K562 (cell line): Measurements from ENCODE around the gene C2CD2. TPM values are rescaled to one million over a fixed set of nuclear protein-coding genes. Genes with fewer than 3 reads are reported as not detected.

Experiments used
- ESRRB ChIP-seq: fragments of 250-450 bp; sonication (Bioruptor Pico); IDR thresholded peaks from 2 replicates; pipeline ENCODE4 v1.5.0; 2020; ENCODE audit warnings: mild to moderate bottlenecking, moderate library complexity, borderline replicate concordance
- IFI16 ChIP-seq: fragments of 250-450 bp; sonication (Bioruptor Pico); IDR thresholded peaks from 2 replicates; pipeline ENCODE4 v2.1.2; 2022; ENCODE audit warnings: mild to moderate bottlenecking, inconsistent platforms
- KLF1 ChIP-seq: fragments of 450-650 bp; IDR thresholded peaks from 2 replicates; pipeline ENCODE4 v1.6.1; 2016; ENCODE audit warnings: missing genetic modification characterization, missing compliant biosample characterization
- MAFK ChIP-seq: IDR thresholded peaks from 2 replicates; pipeline ENCODE4 v1.6.1; 2011; ENCODE audit warnings: low read length, improper control_type of control experiment
- NFIX ChIP-seq: fragments of 250-450 bp; sonication (Bioruptor Pico); IDR thresholded peaks from 2 replicates; pipeline ENCODE4 v1.4.0; 2020; ENCODE audit warnings: low read depth, mild to moderate bottlenecking, moderate library complexity
- POLR2G ChIP-seq: fragments of 200-400 bp; formaldehyde crosslinking; IDR thresholded peaks from 2 replicates; pipeline ENCODE4 v1.6.1; 2017; ENCODE audit warnings: low read depth, mild to moderate bottlenecking, antibody characterized with exemption, low read length, moderate library complexity
- TAL1 ChIP-seq: fragments of 450-650 bp; IDR thresholded peaks from 2 replicates; pipeline ENCODE4 v1.6.1; 2016; ENCODE audit warnings: mild to moderate bottlenecking
- ZNF146 ChIP-seq: IDR thresholded peaks from one replicate; pipeline ENCODE4 v1.6.1; 2018; ENCODE audit warnings: missing compliant biosample characterization; ENCODE audit not compliant: unreplicated experiment
- polyA plus RNA-seq, 8 experiments: library from polyadenylated mRNA; depleted of rRNA in 4 of 8; stranded (reverse) in 5 of 8; unstranded in 3 of 8; fragments of >200 nt; fragmentation: Nextera tagmentation in 2 of 8; fragmentation: Illumina TruSeq in 1 of 8; extraction: Ambion mirVana in 2 of 8; extraction: Trizol in 1 of 8; gene quantifications; 2 replicates each; pipeline versions ENCODE4 v1.2.1 to v1.2.3, GENCODE V29; 2011 to 2014; ENCODE audit warnings: inconsistent platforms in 1 of 8, missing spikeins in 1 of 8
- total RNA-seq, 7 experiments: library from RNA; depleted of rRNA in 6 of 7; stranded (reverse); fragments of >200 nt in 6 of 7; fragmentation: Illumina TruSeq in 2 of 7; extraction: Trizol in 2 of 7; gene quantifications; 2 replicates each; pipeline versions ENCODE4 v1.2.1 to v1.2.3, GENCODE V29; 2011 to 2021; ENCODE audit warnings: low replicate concordance in 1 of 7
- TF ChIP-seq, protein P1 (sequence below): fragments of 200-800 bp; sonication (Bioruptor generic); IDR thresholded peaks from 2 replicates; pipeline ENCODE4 v1.6.1; 2017; ENCODE audit warnings: missing genetic modification characterization, missing compliant biosample characterization
- TF ChIP-seq, protein P2 (sequence below), 2 experiments: fragments of 450-650 bp; IDR thresholded peaks; 2 replicates each; pipeline ENCODE4 v1.6.1; 2016; ENCODE audit warnings: mild to moderate bottlenecking in 2 of 2, borderline replicate concordance in 1 of 2, low read depth in 1 of 2, moderate library complexity in 1 of 2
- TF ChIP-seq, protein P3 (sequence below): fragments of 450-650 bp; formaldehyde crosslinking; IDR thresholded peaks from 2 replicates; pipeline ENCODE4 v1.4.0; 2020; ENCODE audit warnings: mild to moderate bottlenecking, moderate library complexity
- TF ChIP-seq, protein P4 (sequence below): fragments of 150-350 bp; conservative IDR thresholded peaks from 2 replicates; pipeline ENCODE4 v1.6.1; 2014; ENCODE audit warnings: low read length

C2CD2 gene
- total and polyA plus RNA-seq, 9 of the 15 experiments (the other 6 are each of a cell fraction or from before 2014, with no cell fraction given), result 1.3 to 21.6 (median 12.1) TPM

DNA sequence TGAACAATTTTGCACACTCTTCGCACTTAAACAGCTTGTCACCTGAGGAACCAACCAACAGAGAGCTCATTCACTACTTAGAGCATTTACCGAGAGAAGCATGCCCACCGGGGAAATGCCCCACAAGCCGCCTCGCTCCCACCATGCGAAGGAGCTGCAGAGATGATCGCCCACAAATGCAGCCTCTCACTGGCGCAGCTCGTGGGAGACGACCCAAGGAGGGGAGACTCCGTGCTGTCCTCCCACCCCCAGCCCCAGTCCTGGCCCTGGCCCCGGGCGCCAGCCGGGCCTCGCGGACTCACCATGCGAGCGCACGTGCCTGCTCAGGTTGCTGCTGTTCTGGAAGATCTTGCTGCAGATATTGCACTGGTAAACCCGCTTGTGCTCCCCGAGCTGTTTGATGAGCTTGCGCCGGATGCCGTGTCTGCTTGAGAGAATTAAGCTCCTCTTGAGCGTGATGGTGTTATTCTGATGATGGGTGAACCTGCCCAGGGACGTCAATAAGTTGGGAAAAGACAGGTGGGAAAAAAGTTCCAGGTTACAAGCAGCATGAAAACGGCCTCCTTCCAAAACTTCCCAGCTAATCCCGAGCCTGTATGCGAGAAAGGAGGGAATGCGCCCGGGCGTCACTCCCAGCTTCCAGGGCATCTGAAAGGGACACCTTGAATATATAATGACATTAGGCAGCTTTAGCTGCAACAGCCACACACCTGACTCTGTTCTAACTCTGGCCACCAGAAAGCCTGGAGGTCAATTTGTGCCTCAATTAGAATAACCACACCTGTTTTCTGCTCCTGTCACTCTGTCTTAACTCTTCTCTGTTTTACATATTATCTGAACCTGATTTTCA lies 117.4 kb downstream of the C2CD2 start (continued):
- no peak for TF ChIP-seq IFI16 (CRISPR knock-in tag)
- no peak for TF ChIP-seq NFIX (CRISPR knock-in tag)
- TF ChIP-seq ESRRB (CRISPR knock-in tag), result no peak
- TF ChIP-seq, protein P1, sequence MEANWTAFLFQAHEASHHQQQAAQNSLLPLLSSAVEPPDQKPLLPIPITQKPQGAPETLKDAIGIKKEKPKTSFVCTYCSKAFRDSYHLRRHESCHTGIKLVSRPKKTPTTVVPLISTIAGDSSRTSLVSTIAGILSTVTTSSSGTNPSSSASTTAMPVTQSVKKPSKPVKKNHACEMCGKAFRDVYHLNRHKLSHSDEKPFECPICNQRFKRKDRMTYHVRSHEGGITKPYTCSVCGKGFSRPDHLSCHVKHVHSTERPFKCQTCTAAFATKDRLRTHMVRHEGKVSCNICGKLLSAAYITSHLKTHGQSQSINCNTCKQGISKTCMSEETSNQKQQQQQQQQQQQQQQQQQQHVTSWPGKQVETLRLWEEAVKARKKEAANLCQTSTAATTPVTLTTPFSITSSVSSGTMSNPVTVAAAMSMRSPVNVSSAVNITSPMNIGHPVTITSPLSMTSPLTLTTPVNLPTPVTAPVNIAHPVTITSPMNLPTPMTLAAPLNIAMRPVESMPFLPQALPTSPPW (CRISPR knock-in tag), result no peak
- TF ChIP-seq, protein P2, sequence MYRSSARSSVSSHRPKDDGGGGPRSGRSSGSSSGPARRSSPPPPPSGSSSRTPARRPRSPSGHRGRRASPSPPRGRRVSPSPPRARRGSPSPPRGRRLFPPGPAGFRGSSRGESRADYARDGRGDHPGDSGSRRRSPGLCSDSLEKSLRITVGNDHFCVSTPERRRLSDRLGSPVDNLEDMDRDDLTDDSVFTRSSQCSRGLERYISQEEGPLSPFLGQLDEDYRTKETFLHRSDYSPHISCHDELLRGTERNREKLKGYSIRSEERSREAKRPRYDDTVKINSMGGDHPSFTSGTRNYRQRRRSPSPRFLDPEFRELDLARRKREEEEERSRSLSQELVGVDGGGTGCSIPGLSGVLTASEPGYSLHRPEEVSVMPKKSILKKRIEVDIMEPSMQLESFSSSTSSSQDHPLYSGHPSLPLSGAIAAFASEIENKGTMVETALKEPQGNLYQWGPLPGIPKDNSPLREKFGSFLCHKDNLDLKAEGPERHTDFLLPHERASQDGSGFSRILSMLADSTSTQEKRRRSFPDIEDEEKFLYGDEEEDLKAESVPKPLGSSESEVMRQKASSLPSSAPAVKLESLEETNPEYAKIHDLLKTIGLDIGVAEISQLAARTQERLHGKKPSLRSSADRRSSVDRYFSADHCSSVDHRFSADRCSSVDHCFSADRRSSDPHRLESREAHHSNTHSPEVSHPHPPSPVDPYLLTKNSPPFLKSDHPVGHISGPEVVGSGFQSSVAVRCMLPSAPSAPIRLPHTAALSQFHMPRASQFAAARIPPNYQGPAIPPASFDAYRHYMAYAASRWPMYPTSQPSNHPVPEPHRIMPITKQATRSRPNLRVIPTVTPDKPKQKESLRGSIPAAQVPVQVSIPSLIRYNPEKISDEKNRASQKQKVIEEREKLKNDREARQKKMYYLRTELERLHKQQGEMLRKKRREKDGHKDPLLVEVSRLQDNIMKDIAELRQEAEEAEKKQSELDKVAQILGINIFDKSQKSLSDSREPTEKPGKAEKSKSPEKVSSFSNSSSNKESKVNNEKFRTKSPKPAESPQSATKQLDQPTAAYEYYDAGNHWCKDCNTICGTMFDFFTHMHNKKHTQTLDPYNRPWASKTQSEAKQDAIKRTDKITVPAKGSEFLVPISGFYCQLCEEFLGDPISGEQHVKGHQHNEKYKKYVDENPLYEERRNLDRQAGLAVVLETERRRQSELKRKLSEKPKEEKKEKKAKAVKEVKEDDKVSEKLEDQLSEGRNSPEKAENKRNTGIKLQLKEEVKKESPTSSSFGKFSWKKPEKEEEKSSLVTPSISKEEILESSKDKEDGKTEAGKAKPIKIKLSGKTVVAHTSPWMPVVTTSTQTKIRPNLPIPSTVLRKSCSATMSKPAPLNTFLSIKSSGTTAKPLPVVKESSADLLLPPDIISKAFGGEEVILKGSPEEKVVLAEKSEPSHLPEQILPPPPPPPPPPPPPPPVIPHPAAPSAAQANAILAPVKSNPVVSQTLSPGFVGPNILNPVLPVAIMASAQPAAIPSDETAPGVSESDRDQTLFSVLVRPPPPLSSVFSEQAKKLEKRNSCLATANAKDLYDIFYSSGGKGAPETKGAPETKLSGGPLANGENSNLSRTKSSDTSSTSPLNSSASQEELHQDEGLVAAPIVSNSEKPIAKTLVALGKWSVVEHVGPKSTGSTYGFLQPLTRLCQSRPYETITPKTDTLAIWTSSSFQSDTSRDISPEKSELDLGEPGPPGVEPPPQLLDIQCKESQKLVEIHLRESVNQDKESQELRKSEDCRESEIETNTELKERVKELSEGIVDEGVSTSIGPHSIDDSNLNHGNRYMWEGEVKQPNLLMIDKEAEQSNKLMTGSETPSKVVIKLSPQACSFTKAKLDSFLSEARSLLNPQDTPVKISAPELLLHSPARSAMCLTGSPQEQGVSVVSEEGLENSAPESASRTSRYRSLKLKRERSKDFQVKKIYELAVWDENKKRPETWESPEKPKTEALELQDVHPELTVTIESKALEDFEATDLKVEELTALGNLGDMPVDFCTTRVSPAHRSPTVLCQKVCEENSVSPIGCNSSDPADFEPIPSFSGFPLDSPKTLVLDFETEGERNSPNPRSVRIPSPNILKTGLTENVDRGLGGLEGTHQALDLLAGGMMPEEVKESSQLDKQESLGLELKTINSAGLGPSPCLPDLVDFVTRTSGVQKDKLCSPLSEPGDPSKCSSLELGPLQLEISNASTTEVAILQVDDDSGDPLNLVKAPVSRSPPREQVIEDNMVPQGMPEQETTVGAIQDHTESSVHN (IDR thresholded peaks at IDR 0.05; ENCODE audit: borderline replicate concordance in 1 of 2, low read depth in 1 of 2), result no peak
- TF ChIP-seq, protein P3, sequence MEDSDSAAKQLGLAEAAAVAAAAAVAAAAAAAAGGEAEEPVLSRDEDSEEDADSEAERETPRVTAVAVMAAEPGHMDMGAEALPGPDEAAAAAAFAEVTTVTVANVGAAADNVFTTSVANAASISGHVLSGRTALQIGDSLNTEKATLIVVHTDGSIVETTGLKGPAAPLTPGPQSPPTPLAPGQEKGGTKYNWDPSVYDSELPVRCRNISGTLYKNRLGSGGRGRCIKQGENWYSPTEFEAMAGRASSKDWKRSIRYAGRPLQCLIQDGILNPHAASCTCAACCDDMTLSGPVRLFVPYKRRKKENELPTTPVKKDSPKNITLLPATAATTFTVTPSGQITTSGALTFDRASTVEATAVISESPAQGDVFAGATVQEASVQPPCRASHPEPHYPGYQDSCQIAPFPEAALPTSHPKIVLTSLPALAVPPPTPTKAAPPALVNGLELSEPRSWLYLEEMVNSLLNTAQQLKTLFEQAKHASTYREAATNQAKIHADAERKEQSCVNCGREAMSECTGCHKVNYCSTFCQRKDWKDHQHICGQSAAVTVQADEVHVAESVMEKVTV (CRISPR knock-in tag), result no peak
- TF ChIP-seq ZNF146, result no peak
- no peak for TF ChIP-seq TAL1
- TF ChIP-seq, protein P4, sequence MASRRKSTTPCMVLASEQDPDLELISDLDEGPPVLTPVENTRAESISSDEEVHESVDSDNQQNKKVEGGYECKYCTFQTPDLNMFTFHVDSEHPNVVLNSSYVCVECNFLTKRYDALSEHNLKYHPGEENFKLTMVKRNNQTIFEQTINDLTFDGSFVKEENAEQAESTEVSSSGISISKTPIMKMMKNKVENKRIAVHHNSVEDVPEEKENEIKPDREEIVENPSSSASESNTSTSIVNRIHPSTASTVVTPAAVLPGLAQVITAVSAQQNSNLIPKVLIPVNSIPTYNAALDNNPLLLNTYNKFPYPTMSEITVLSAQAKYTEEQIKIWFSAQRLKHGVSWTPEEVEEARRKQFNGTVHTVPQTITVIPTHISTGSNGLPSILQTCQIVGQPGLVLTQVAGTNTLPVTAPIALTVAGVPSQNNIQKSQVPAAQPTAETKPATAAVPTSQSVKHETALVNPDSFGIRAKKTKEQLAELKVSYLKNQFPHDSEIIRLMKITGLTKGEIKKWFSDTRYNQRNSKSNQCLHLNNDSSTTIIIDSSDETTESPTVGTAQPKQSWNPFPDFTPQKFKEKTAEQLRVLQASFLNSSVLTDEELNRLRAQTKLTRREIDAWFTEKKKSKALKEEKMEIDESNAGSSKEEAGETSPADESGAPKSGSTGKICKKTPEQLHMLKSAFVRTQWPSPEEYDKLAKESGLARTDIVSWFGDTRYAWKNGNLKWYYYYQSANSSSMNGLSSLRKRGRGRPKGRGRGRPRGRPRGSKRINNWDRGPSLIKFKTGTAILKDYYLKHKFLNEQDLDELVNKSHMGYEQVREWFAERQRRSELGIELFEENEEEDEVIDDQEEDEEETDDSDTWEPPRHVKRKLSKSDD, result no peak
- TF ChIP-seq POLR2G, result peak; percentile 67
- no peak for TF ChIP-seq KLF1 (tag)
- no peak for TF ChIP-seq MAFK
